GM18861 (cell line): ENCODE measurements around the gene CLDN25.

Source experiments
- ATAC-seq: cut with Tn5 transposase; IDR thresholded peaks from one replicate; pipeline ENCODE4 v1.9.1; 2021; ENCODE audit not compliant: unreplicated experiment

CLDN25 gene

DNA sequence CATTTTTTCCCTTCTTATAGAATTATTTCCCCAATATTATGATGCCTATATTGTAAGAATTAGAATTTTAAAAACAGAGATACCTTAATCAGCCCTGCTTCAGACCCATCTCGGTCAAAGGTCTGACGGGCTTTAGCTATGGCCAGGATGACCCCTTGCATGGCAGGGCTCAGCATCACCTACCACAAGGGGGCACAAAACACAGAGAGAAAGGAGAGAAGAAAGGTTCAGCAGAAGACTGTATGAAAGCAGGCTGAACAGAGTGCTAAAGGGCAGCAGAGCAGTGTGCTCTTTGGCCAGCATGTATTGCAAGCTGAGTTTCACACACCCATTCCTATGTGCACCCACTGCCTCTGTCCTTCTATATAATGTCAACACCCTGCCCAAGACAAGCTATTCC lies 26.8 kb downstream of the CLDN25 start:
- ATAC-seq, result no peak

DNA sequence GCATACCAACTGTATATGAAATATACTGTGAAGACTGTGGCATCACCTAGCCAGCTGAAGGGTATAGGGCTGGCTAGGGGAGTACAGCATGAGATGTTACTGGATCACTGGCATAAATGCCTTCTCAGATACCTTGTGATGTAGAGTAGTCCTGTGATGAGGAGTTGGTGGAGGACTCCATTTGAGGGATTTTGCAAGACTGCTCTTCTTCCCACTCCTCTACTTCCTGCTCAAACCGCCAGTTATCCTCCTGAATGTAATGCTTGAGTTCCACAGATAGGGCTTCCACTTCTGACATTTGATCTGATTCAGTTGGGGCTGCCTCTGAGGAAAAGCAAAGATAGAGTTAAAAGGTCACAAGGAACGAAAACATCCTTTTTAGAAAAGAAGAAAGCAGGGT lies 29.3 kb downstream of the CLDN25 start:
- no peak for ATAC-seq

DNA sequence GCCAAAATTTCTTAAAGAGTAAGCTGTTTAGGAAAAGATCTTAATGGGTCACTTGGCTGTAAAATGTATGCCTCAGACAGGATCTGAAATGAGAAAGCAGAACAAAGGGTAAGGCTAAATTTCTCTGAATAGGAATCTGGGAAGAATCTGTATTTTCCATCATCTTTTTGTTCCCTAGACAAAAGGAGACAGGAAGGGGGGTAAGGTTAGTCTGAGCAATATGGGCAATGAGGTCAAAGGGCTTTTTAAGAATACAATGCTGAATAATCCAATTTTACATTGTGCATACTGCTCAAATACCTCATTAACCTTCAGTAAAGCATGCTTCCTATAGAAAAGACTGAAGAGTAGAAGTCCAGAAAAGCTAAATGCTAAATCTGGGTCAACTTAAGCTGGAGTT lies 34.6 kb downstream of the CLDN25 start:
- no peak for ATAC-seq

DNA sequence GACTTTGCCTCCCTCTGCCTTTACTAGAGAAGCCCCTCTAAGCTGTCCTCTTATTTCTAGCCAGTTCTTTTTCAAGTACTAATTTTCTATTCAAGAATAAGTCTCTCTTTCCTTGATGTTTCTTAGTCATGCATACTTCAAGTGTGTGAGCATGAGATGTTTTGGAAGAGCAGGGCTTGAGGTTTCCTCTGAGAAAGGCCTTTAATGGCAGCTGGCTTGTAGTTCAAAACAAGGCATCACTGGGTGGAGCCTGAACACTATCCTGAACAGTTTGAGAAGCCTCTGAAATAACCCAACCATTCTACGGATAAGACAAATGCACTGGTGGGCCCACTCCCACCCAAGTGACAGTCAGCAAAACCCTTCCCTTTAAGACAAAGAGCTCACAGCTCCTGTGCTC lies 37.6 kb downstream of the CLDN25 start:
- no peak for ATAC-seq

DNA sequence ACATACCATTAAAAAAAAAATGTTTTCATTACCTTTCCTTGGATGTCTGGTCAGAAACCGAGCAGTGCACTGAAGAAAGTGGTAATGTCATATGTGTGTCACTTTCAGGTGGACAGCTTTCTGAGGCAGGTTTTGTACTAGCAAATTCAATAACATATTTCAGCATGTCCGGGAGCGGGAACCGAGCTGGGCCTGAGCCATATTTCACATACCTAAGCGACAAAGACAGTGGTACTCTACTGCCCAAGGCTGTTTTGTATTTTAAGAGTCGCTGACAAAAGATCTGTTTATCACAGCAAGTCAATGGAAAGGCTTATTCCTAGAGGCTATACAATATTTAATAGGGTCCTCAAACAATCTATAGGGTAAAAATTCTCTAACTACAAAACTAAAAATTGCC lies 38.0 kb downstream of the CLDN25 start:
- no peak for ATAC-seq

DNA sequence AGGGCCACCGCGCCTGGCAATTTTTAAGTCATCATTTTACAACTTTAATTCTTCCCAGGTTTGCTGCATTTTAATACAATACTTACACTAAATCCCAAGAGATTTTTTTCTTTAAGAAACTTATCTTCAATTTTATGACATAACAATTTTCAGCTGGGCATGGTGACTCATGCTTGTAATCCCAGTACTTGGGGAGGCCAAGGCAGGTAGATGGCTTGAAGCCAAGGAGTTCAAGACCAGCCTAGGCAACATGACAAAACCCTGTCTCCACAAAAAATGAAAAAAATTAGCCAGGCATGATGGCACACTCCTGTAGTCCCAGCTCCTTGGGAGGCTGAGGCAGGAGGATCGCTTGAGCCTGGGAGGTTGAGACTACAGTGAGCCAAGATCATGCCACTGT lies 38.8 kb downstream of the CLDN25 start:
- no peak for ATAC-seq

DNA sequence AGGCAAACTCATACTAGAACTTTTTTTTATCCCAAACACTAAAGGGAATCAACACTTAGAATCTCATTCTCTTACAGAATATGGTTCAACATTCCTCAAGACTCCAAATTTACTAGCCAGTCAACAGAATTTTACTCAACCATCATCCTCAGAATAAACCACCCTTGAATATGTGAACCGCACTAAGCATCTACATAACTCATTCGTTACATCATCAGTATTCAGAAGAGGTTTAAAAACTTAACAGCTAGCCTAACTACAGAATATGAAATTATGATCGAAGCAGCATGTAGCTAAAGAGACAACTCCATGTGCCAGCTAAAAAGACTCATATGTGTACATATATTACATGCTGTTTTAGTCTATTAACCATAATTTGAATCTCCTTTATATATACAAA lies 47.9 kb downstream of the CLDN25 start:
- ATAC-seq, result no peak

DNA sequence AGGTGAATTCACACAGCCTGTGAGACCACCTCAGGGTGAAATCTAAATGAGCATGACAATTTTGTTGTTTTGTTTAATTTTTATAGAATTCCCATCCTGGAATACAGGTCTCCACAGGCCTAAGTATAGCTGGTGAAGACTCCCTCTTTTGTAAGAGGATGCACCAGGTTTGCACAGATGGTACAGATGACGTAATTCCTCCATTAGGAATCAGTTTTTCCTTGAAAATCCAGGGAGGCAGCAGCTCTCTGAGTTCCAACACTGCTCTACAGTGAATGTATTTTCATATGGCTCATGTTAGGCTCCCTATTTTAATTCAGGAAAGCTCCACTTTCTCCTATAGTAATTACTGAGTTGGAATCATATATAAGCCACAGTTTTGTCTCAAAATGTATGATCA lies 48.6 kb downstream of the CLDN25 start:
- ATAC-seq, result no peak

DNA sequence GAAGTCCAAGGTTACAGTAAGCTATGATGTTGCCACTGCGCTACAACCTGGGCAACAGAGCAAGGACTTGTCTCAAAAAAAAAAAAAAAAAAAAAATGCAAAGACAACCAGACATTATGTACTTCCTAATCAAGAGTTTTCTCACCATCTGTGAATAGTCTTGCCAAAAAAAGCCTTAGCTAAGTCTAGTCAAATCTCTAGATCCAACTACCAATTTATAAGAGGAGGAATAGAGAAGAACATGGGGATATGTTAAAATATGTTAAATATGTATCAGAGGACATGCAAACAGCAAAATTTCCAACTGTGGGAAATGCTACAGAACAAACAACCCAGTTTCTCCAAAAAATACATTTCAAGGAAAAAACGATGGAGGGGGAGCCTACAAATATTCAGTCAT lies 50.2 kb downstream of the CLDN25 start:
- no peak for ATAC-seq
